SK-N-SH (cell line): ENCODE results near the gene DES. TPM values are rescaled to one million over a fixed set of nuclear protein-coding genes. Genes with fewer than 3 reads are reported as not detected.

ENCODE experiments used
- CTCF ChIA-PET: fragments of 300-600, 350-600 bp; formaldehyde crosslinking; extraction: SDS; loops from one replicate; lab custom pipeline; 2021; lab: Yijun Ruan, JAX
- POLR2A ChIA-PET: fragments of 350-600 bp; sonication (Branson Sonifier 250); formaldehyde crosslinking; extraction: SDS; loops from one replicate; lab custom pipeline; 2020; ENCODE audit warnings: antibody characterized with exemption, inconsistent platforms; lab: Yijun Ruan, JAX
- DNase-seq: peaks from one replicate; pipeline ENCODE4 v3.0.0; 2012
- H2AFZ ChIP-seq: fragments of 200-600 bp; sonication (generic); 2 replicates; pipeline ENCODE4 v1.8.1; 2016; ENCODE audit warnings: antibody characterized with exemption, mild to moderate bottlenecking, low read depth
- H3F3A ChIP-seq: fragments of 200-600 bp; sonication (generic); replicated peaks from 2 replicates; pipeline ENCODE3; 2016; ENCODE audit warnings: antibody characterized with exemption, mild to moderate bottlenecking; ENCODE audit not compliant: insufficient read depth
- H3K27ac ChIP-seq, 2 experiments: fragments of 200-500 bp in 1 of 2; fragments of 200-600 bp in 1 of 2; sonication (Bioruptor generic) in 1 of 2; sonication (generic), shearing (Covaris generic) in 1 of 2; 2 replicates each; pipeline versions ENCODE4 v1.5.1 to v1.6.1; 2014 to 2016; ENCODE audit warnings: low read depth in 2 of 2, inconsistent platforms in 1 of 2, low read length in 1 of 2, mild to moderate bottlenecking in 1 of 2, mixed read lengths in 1 of 2
- H3K27me3 ChIP-seq: fragments of 200-600 bp; sonication (generic), shearing (Covaris generic); 2 replicates; pipeline ENCODE4 v1.6.1; 2016; ENCODE audit warnings: mixed run types; ENCODE audit not compliant: insufficient read depth
- H3K36me3 ChIP-seq, 2 experiments: fragments of 200-500 bp in 1 of 2; fragments of 200-600 bp in 1 of 2; sonication (Bioruptor generic) in 1 of 2; sonication (generic) in 1 of 2; replicated peaks in 1 of 2; 2 replicates each; pipeline versions ENCODE3 to v1.5.1; 2014 to 2016; ENCODE audit warnings: low read length in 1 of 2, mild to moderate bottlenecking in 1 of 2; ENCODE audit not compliant: insufficient read depth in 2 of 2, control insufficient read depth in 1 of 2
- H3K4me1 ChIP-seq, 2 experiments: fragments of 200-500 bp in 1 of 2; fragments of 200-600 bp in 1 of 2; sonication (Bioruptor generic) in 1 of 2; sonication (generic), shearing (Covaris generic) in 1 of 2; 2 replicates each; pipeline versions ENCODE4 v1.5.1 to v1.6.1; 2014 to 2016; ENCODE audit warnings: low read depth in 1 of 2, low read length in 1 of 2, mixed run types in 1 of 2; ENCODE audit not compliant: insufficient read depth in 2 of 2, control insufficient read depth in 1 of 2
- H3K4me2 ChIP-seq: fragments of 200-600 bp; sonication (generic), shearing (Covaris generic); 2 replicates; pipeline ENCODE4 v1.6.1; 2017; ENCODE audit warnings: mixed run types
- H3K4me3 ChIP-seq, 2 experiments: fragments of 200-500 bp in 1 of 2; fragments of 200-600 bp in 1 of 2; sonication (Bioruptor generic) in 1 of 2; sonication (generic), shearing (Covaris generic) in 1 of 2; 2 replicates each; pipeline versions ENCODE4 v1.5.1 to v1.8.1; 2014 to 2016; ENCODE audit warnings: low read depth in 2 of 2, inconsistent platforms in 1 of 2, low read length in 1 of 2, mild to moderate bottlenecking in 1 of 2, mixed read lengths in 1 of 2, moderate library complexity in 1 of 2
- H3K79me2 ChIP-seq: fragments of 200-600 bp; sonication (generic); 2 replicates; pipeline ENCODE4 v1.8.1; 2017; ENCODE audit warnings: mild to moderate bottlenecking; ENCODE audit not compliant: insufficient read depth
- H3K9ac ChIP-seq: fragments of 200-600 bp; sonication (generic); 2 replicates; pipeline ENCODE4 v1.6.1; 2017; ENCODE audit warnings: mixed run types
- H3K9me2 ChIP-seq: fragments of 200-600 bp; sonication (generic); 2 replicates; pipeline ENCODE4 v1.6.1; 2017; ENCODE audit warnings: mixed run types
- H3K9me3 ChIP-seq: fragments of 200-600 bp; sonication (generic); 2 replicates; pipeline ENCODE4 v1.6.1; 2017; ENCODE audit warnings: mixed run types, mild to moderate bottlenecking, moderate library complexity
- H4K20me1 ChIP-seq: fragments of 200-600 bp; sonication (generic); 2 replicates; pipeline ENCODE4 v1.6.1; 2017; ENCODE audit warnings: mild to moderate bottlenecking, mixed run types; ENCODE audit not compliant: insufficient read depth
- CHD2 ChIP-seq: fragments of 150-350 bp; IDR thresholded peaks from 2 replicates; pipeline ENCODE4 v1.6.1; 2018; ENCODE audit warnings: low read length; ENCODE audit not compliant: partially characterized antibody
- CTCF ChIP-seq: fragments of 200-600 bp; sonication (generic); IDR thresholded peaks from 2 replicates; pipeline ENCODE4 v1.6.1; 2017; ENCODE audit warnings: antibody characterized with exemption, mild to moderate bottlenecking, moderate library complexity
- ELF1 ChIP-seq: IDR thresholded peaks from 2 replicates; pipeline ENCODE4 v1.4.0; 2012
- EP300 ChIP-seq, 2 experiments: IDR thresholded peaks; 2 replicates each; pipeline versions ENCODE4 v1.4.0 to v1.6.1; 2012; ENCODE audit warnings: borderline replicate concordance in 1 of 2, low read depth in 1 of 2, low read length in 1 of 2
- EZH2phosphoT487 ChIP-seq: fragments of 200-600 bp; sonication (generic); IDR thresholded peaks from 2 replicates; pipeline ENCODE4 v1.6.1; 2017; ENCODE audit warnings: low read depth, mixed run types, mild to moderate bottlenecking, antibody characterized with exemption, moderate library complexity, borderline replicate concordance
- FOSL2 ChIP-seq: IDR thresholded peaks from 2 replicates; pipeline ENCODE4 v1.4.0; 2012; ENCODE audit warnings: low read depth, mild to moderate bottlenecking, moderate library complexity, borderline replicate concordance
- JUND ChIP-seq: IDR thresholded peaks from 2 replicates; pipeline ENCODE4 v1.4.0; 2012
- MAX ChIP-seq: IDR thresholded peaks from 2 replicates; pipeline ENCODE4 v1.4.0; 2012; ENCODE audit warnings: low read depth
- NFIC ChIP-seq: IDR thresholded peaks from 2 replicates; pipeline ENCODE4 v1.4.0; 2012; ENCODE audit warnings: borderline replicate concordance
- POLR2AphosphoS5 ChIP-seq: IDR thresholded peaks from 2 replicates; pipeline ENCODE4 v1.6.1; 2012; ENCODE audit warnings: low read depth, low read length
- RAD21 ChIP-seq: IDR thresholded peaks from 2 replicates; pipeline ENCODE4 v1.6.1; 2012; ENCODE audit warnings: mild to moderate bottlenecking, low read length
- REST ChIP-seq: IDR thresholded peaks from 2 replicates; pipeline ENCODE4 v1.6.1; 2012; ENCODE audit warnings: mild to moderate bottlenecking, low read depth, low read length, moderate library complexity
- RFX5 ChIP-seq: IDR thresholded peaks from 2 replicates; pipeline ENCODE4 v1.6.1; 2012; ENCODE audit warnings: mild to moderate bottlenecking, improper control_type of control experiment, low read length
- RXRA ChIP-seq: IDR thresholded peaks from 2 replicates; pipeline ENCODE4 v1.4.0; 2012; ENCODE audit warnings: low read depth, mild to moderate bottlenecking, borderline replicate concordance
- SMC3 ChIP-seq: IDR thresholded peaks from 2 replicates; pipeline ENCODE4 v1.6.1; 2012; ENCODE audit warnings: low read depth, low read length, improper control_type of control experiment
- TCF12 ChIP-seq: IDR thresholded peaks from 2 replicates; pipeline ENCODE4 v1.4.0; 2012
- TEAD4 ChIP-seq: IDR thresholded peaks from 2 replicates; pipeline ENCODE4 v1.4.0; 2012; ENCODE audit warnings: mild to moderate bottlenecking, borderline replicate concordance; ENCODE audit not compliant: insufficient read depth
- YY1 ChIP-seq: IDR thresholded peaks from 2 replicates; pipeline ENCODE4 v1.4.0; 2012; ENCODE audit warnings: low read depth, mild to moderate bottlenecking
- WGBS: methylation state at CpG from one replicate; pipeline ENCODE4 v1.1.6; 2017; ENCODE audit warnings: low lambda C conversion rate; 5-methylcytosine and 5-hydroxymethylcytosine counted together
- polyA plus RNA-seq, 3 experiments: library from polyadenylated mRNA; depleted of rRNA; stranded (reverse); fragments of >200 nt; gene quantifications; 2 replicates each; pipeline ENCODE4 v1.2.3, GENCODE V29; 2012
- TF ChIP-seq, protein P1 (sequence below): fragments of 150-350 bp; IDR thresholded peaks from 2 replicates; pipeline ENCODE4 v1.6.1; 2017; ENCODE audit warnings: antibody characterized with exemption, low read length, low read depth, borderline replicate concordance
- TF ChIP-seq, protein P2 (sequence below): IDR thresholded peaks from 2 replicates; pipeline ENCODE4 v1.4.0; 2012; ENCODE audit warnings: low read depth, borderline replicate concordance

Gene DES
- polyA plus RNA-seq, 1 of the 3 experiments (the other 2 are of a cell fraction) = 0.21 TPM

DNA sequence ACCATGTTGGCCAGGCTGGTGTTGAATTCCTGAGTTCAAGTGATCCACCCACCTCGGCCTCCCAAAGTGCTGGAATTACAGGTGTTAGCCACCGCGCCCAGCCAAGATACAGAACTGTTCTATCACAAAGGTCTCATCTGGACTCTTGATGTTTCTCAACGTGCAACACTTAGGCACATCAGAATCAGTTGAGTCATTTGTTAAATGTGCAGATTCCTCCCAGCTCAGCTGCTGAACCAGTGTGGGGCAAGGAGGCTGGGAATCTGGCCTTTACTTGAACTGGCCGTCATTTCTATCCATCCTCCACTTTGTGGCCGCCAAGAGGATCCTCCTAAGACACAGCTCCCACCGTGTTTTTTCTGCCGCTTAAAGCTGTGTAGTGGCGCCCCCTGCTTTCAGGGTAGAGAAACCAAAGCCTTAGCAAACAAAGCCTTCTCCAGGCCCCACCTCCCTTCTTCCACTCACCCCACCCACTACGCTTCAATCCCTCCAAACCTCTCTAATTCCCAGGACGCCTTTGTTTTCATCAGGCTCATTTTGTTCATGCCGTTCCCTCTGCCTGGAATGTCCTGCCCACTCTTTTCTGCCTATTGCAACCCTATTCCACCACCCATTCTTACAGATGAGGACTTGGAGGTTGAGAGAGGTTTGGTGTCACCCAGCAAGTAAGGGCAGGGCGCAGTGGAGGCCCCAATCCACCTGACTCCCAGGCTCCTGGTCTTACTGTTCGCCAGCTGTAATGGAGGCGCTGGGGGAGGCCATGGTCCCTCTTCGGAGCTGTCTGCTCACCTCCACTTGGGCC is 15.7 kb downstream of the DES start:
- 83% methylated on average over 16 of the region's 16 CpGs for WGBS
- H3K9ac ChIP-seq = no peak overlapping the region
- TF ChIP-seq, protein P1, sequence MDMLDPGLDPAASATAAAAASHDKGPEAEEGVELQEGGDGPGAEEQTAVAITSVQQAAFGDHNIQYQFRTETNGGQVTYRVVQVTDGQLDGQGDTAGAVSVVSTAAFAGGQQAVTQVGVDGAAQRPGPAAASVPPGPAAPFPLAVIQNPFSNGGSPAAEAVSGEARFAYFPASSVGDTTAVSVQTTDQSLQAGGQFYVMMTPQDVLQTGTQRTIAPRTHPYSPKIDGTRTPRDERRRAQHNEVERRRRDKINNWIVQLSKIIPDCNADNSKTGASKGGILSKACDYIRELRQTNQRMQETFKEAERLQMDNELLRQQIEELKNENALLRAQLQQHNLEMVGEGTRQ = no peak
- TF ChIP-seq RXRA = no peak
- TF ChIP-seq TEAD4 = no peak
- TF ChIP-seq CTCF = peak; percentile 55
- TF ChIP-seq JUND = no peak
- TF ChIP-seq, protein P2, sequence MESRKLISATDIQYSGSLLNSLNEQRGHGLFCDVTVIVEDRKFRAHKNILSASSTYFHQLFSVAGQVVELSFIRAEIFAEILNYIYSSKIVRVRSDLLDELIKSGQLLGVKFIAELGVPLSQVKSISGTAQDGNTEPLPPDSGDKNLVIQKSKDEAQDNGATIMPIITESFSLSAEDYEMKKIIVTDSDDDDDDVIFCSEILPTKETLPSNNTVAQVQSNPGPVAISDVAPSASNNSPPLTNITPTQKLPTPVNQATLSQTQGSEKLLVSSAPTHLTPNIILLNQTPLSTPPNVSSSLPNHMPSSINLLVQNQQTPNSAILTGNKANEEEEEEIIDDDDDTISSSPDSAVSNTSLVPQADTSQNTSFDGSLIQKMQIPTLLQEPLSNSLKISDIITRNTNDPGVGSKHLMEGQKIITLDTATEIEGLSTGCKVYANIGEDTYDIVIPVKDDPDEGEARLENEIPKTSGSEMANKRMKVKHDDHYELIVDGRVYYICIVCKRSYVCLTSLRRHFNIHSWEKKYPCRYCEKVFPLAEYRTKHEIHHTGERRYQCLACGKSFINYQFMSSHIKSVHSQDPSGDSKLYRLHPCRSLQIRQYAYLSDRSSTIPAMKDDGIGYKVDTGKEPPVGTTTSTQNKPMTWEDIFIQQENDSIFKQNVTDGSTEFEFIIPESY = no peak
- peak; percentile 29; the same call in 1 of the 2 replicates for TF ChIP-seq RAD21
- peak; percentile 24; the same call in 1 of the 2 replicates for TF ChIP-seq SMC3
- no peak for TF ChIP-seq CHD2
- TF ChIP-seq EP300 (IDR thresholded peaks at IDR 0.05; ENCODE audit: borderline replicate concordance in 1 of 2, low read depth in 1 of 2, low read length in 1 of 2) = no peak
- CTCF ChIA-PET = interaction anchor here (1.1 to 1.4 kb wide), 6 partner anchors 16 to 96 kb away, joined by 3 to 4 read pairs (median 4); no protein-coding TSS in a partner anchor
- no peaks in the 10 kb centered on the region for H3K79me2 ChIP-seq
- no peaks in the 10 kb centered on the region for H4K20me1 ChIP-seq
- H3K9me2 ChIP-seq = no peaks in the 10 kb centered on the region
- no peak overlapping the region for H3K4me3 ChIP-seq
- no peak overlapping the region for H3K27ac ChIP-seq
- POLR2A ChIA-PET = no interaction called here
- H3K4me2 ChIP-seq = no peak overlapping the region
- H3K27me3 ChIP-seq = no peaks in the 10 kb centered on the region
- no peaks in the 10 kb centered on the region for H3F3A ChIP-seq
- peaks cover 0 to 16% of the 10 kb centered on the region in 2 experiments; a peak in 1 of 4 replicates for H3K4me1 ChIP-seq
- no peaks in the 10 kb centered on the region for H3K36me3 ChIP-seq
- H2AFZ ChIP-seq = no peak overlapping the region
- peak; percentile 39 for DNase-seq
- H3K9me3 ChIP-seq = no peaks in the 10 kb centered on the region

- Histone ChIP-seq H3K79me2 (no peaks in the 10 kb centered on the region), H3K9ac (no peak overlapping the region), H3K27ac (no peak overlapping the region), H3K9me3 (no peaks in the 10 kb centered on the region), H3K9me2 (no peaks in the 10 kb centered on the region), H4K20me1 (no peaks in the 10 kb centered on the region), H3F3A (no peaks in the 10 kb centered on the region), H2AFZ (no peak overlapping the region), H3K4me2 (no peak overlapping the region), H3K4me1 (peaks cover 0 to 16% of the 10 kb centered on the region in 2 experiments; a peak in 1 of 4 replicates), H3K4me3 (no peak overlapping the region), H3K36me3 (no peaks in the 10 kb centered on the region), H3K27me3 (no peaks in the 10 kb centered on the region)
- WGBS = 88% methylated on average over 5 of the region's 9 CpGs
- ChIA-PET CTCF (interaction anchor here (1.1 to 1.4 kb wide), 6 partner anchors 16 to 95 kb away, joined by 3 to 4 read pairs (median 4); no protein-coding TSS in a partner anchor), POLR2A (no interaction called here)
- DNase-seq = no peak
- TF ChIP-seq RAD21 (no peak), SMC3 (no peak), FOSL2 (no peak), YY1 (no peak), POLR2AphosphoS5 (no peak), TEAD4 (no peak), EZH2phosphoT487 (no peak), REST (no peak), MAX (no peak), ELF1 (no peak), RFX5 (no peak), NFIC (no peak), TCF12 (no peak)
These were observed 16.2 kb downstream of the DES start for GRCh38 chr2:219434468-219434717.
